Type B pancreatic cell (in vitro differentiated cells): ENCODE results near the gene ARHGEF10L. TPM values are rescaled to one million over a fixed set of nuclear protein-coding genes. Genes with fewer than 3 reads are reported as not detected.

Experiments used
- DNase-seq: peaks from one replicate; pipeline ENCODE4 v3.0.0; 2021; ENCODE audit warnings: mixed read lengths; ENCODE audit not compliant: unreplicated experiment; ENCODE audit errors: extremely low spot score
- H3K27ac Mint-ChIP-seq: 2 replicates; pipeline ENCODE4 v1.8.0; 2021; ENCODE audit warnings: mild to moderate bottlenecking, mixed read lengths
- H3K27me3 Mint-ChIP-seq: 2 replicates; pipeline ENCODE4 v1.8.0; 2021; ENCODE audit warnings: mixed read lengths
- H3K36me3 Mint-ChIP-seq: 2 replicates; pipeline ENCODE4 v1.8.0; 2021; ENCODE audit warnings: mixed read lengths
- H3K4me1 Mint-ChIP-seq: one replicate; pipeline ENCODE4 v1.8.0; 2021; ENCODE audit warnings: mixed read lengths; ENCODE audit not compliant: unreplicated experiment
- H3K4me3 Mint-ChIP-seq: 2 replicates; pipeline ENCODE4 v1.8.0; 2021; ENCODE audit warnings: mild to moderate bottlenecking, mixed read lengths
- H3K9me3 Mint-ChIP-seq: 2 replicates; pipeline ENCODE4 v1.8.0; 2021; ENCODE audit warnings: mixed read lengths
- total RNA-seq: library from RNA; stranded (reverse); gene quantifications from 2 replicates; pipeline ENCODE4 v1.2.1, GENCODE V29; 2021; ENCODE audit warnings: low replicate concordance
- TF ChIP-seq, protein P1 (sequence below): fragments of 200-600 bp; sonication (generic); conservative IDR thresholded peaks from 2 replicates; pipeline ENCODE4 v1.5.0; 2021; ENCODE audit warnings: antibody characterized with exemption, mild to moderate bottlenecking

The ARHGEF10L gene
- total RNA-seq, 1 donor from 2014 or later = 36.0 TPM

- Mint-ChIP-seq H3K9me3 (no peaks in the 10 kb centered on the region), H3K36me3 (no peaks in the 10 kb centered on the region), H3K4me3 (no peak overlapping the region), H3K4me1 (peaks cover 44% of the 10 kb centered on the region), H3K27ac (no peak overlapping the region), H3K27me3 (no peaks in the 10 kb centered on the region)
- no peak for DNase-seq
- TF ChIP-seq, protein P1, sequence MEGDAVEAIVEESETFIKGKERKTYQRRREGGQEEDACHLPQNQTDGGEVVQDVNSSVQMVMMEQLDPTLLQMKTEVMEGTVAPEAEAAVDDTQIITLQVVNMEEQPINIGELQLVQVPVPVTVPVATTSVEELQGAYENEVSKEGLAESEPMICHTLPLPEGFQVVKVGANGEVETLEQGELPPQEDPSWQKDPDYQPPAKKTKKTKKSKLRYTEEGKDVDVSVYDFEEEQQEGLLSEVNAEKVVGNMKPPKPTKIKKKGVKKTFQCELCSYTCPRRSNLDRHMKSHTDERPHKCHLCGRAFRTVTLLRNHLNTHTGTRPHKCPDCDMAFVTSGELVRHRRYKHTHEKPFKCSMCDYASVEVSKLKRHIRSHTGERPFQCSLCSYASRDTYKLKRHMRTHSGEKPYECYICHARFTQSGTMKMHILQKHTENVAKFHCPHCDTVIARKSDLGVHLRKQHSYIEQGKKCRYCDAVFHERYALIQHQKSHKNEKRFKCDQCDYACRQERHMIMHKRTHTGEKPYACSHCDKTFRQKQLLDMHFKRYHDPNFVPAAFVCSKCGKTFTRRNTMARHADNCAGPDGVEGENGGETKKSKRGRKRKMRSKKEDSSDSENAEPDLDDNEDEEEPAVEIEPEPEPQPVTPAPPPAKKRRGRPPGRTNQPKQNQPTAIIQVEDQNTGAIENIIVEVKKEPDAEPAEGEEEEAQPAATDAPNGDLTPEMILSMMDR = no peak
Observed at GRCh38 chr1:17566417-17566816, 26.9 kb downstream of the ARHGEF10L start.

DNA sequence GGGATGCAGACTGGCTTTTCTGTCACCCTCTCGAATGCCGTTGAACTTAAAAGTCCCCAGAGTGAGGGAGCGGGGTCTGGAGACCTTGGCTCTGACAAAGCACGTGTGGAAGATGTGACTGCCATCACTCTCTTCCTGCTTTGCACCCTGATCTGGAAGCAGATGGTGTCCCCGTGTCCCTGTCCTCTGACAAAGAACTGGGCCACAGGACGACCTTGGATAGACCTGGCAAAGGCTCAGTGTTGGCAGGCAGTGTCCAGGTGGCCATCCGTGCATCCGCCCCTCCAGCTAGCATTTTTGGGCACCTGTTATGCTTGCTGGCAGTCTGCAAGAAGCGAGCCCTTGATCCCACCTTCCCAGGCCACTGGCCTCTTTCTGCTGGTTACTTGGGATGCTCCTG, 27.4 kb downstream of the ARHGEF10L start:
- peaks cover 44% of the 10 kb centered on the region for H3K4me1 Mint-ChIP-seq
- no peak overlapping the region for H3K27ac Mint-ChIP-seq
- H3K4me3 Mint-ChIP-seq = no peak overlapping the region
- TF ChIP-seq, protein P1 = no peak
- H3K27me3 Mint-ChIP-seq = no peaks in the 10 kb centered on the region
- H3K36me3 Mint-ChIP-seq = no peaks in the 10 kb centered on the region
- DNase-seq = no peak
- no peaks in the 10 kb centered on the region for H3K9me3 Mint-ChIP-seq

DNA sequence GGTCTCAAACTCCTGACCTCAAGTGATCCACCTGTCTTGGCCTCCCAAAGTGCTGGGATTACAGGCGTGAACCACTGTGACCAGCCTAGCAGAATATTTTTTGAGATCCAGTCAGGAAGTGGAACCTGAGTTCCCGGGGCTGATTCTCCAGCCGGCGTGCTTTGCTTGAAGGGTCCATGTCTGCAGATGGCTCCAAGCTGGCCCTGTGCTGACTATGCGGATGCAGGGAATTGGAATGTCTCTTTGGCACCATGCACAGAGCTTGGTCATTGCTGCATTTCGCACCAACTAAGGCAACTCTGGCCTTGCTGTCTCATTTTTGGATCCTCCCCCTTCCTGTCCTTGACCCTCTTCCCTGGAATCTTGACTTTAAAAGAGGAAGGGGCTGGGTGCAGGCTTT, 28.1 kb downstream of the ARHGEF10L start:
- Mint-ChIP-seq H3K4me3 (no peak overlapping the region), H3K27ac (no peak overlapping the region), H3K27me3 (no peaks in the 10 kb centered on the region), H3K9me3 (no peaks in the 10 kb centered on the region), H3K4me1 (peaks cover 46% of the 10 kb centered on the region), H3K36me3 (no peaks in the 10 kb centered on the region)
- TF ChIP-seq, protein P1 = no peak
- no peak for DNase-seq

DNA sequence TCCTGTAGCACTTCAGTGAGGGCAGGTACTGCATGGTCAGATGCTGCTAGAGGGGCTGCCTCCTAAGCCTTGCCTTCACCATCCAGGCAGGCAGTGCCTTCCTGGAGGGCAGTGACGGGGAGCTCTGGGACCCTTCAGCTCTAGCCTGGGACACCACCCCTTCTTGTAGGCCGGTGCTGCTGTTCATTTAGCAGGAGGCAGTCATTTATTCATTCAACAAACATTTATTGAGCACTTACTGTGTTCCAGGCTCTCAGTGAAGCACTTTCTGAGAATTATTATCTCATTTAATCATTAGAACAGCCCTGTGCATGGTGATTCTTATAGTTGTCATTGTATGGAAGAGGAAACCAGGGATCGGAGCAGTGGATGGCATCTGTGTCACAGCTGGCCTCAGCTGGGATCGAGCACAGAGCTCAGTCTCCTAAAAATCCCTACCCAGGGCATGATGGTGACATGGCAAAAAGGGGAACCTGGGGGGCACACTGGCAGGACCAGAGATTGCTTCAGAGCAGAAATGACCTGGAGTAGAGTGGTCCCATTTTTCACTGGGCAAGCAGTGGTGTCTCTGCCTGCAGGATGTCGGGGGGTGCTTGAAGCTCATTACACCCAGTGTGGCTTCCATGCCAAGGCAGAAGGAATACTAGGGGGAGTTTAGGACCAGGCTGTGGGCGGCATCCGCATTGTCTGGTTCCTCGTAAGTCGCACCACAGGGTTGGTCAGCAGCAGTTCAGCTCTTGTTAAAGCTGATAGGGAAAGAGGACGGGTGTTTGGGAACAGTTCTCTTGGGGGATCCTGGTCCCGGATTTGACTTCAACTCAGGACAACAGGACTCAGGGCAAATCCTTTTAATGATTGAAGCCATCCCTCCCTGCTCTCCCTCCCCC, 28.8 kb downstream of the ARHGEF10L start:
- TF ChIP-seq, protein P1 = no peak
- H3K27me3 Mint-ChIP-seq = no peaks in the 10 kb centered on the region
- H3K36me3 Mint-ChIP-seq = no peaks in the 10 kb centered on the region
- H3K27ac Mint-ChIP-seq = peak overlapping the region; percentile 92
- no peak overlapping the region for H3K4me3 Mint-ChIP-seq
- no peaks in the 10 kb centered on the region for H3K9me3 Mint-ChIP-seq
- peaks cover 48% of the 10 kb centered on the region for H3K4me1 Mint-ChIP-seq
- DNase-seq = no peak

DNA sequence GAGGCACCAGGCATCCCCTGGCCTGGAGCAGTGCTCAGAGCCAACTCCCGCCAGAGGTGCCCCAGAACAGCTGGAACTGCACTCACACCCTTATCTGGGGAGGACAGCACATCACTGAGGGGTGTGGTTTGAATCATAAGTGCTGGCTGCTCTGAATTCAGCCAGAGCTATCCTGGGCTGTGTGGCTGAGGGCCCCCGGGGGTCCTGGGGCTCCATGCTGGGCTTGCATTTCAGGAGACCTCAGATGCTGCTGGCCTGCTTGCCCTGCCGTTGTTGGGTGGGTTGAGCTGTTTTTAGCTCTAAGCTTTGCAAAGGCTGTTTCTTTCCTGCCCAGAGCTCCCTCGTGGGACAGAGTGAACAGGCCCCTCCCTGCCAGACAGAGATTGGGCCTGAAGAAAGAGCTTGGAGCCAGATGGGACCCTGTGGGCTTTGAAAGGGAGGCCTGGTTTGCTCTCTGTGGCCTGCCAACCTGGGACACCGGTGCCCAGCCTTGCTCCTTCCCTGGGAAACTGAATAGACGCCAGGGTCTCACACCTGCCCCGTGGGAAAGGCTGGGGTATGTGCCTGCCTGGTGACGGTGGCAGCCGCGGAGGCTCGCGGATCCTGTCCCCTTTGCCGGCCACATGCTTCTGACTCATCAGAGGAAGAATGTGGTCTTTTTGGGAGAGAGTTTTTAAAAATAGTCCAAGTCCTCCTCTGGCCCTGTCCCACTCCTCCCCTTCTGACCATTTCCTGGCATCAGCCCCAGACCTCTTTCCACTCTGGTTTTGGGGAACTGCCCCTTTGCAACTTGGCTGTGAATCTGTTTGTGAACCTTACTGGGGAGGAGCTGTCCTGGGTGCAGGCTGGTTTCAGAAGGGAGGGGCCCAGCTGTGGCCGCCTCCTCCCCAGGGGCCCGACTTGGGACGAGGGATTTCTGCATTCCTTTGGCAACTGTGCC, 30.0 kb downstream of the ARHGEF10L start:
- TF ChIP-seq, protein P1 = no peak
- no peak for DNase-seq
- peak overlapping the region; percentile 92 for H3K27ac Mint-ChIP-seq
- no peaks in the 10 kb centered on the region for H3K27me3 Mint-ChIP-seq
- H3K4me3 Mint-ChIP-seq = peak overlapping the region; percentile 58
- no peaks in the 10 kb centered on the region for H3K9me3 Mint-ChIP-seq
- peaks cover 53% of the 10 kb centered on the region for H3K4me1 Mint-ChIP-seq
- no peaks in the 10 kb centered on the region for H3K36me3 Mint-ChIP-seq
